Cardiac muscle cell (in vitro differentiated cells and primary cell): ENCODE data around the gene NCAPD3. TPM values are rescaled to one million over a fixed set of nuclear protein-coding genes. Genes with fewer than 3 reads are reported as not detected.
"Not testable (repeated sequence)": the region's sequence is repeated elsewhere in the genome, so short reads cannot be mapped to it uniquely, and the experiment has no call there.

Experiments
- DNase-seq, 2 donors: peaks; one replicate each; pipeline versions ENCODE4 v3.0.0 to v3.0.0-alpha.2; 2010 to 2017; ENCODE audit warnings: low read depth in 1 of 2, low spot score in 1 of 2
- H3K27ac ChIP-seq: fragments of 200-600 bp; sonication (generic); 2 replicates; pipeline ENCODE4 v1.5.1; 2016
- H3K27me3 ChIP-seq: fragments of 200-600 bp; sonication (generic); 2 replicates; pipeline ENCODE4 v1.6.0; 2016; ENCODE audit warnings: control low read depth
- H3K36me3 ChIP-seq: fragments of 200-600 bp; sonication (generic); 2 replicates; pipeline ENCODE4 v1.5.1; 2016; ENCODE audit warnings: control low read depth
- H3K4me1 ChIP-seq: fragments of 200-600 bp; sonication (generic); 2 replicates; pipeline ENCODE4 v1.8.1; 2017; ENCODE audit warnings: low read depth, mild to moderate bottlenecking, mixed run types
- H3K4me3 ChIP-seq: fragments of 200-600 bp; sonication (generic); 2 replicates; pipeline ENCODE4 v1.5.1; 2016; ENCODE audit warnings: mild to moderate bottlenecking
- H3K9me3 ChIP-seq: fragments of 200-600 bp; sonication (generic); 2 replicates; pipeline ENCODE4 v1.5.1; 2017; ENCODE audit warnings: low read depth, mild to moderate bottlenecking, control low read depth
- polyA plus RNA-seq: library from polyadenylated mRNA; unstranded; fragments of >200 nt; fragmentation: Nextera tagmentation; extraction: Ambion mirVana; gene quantifications from 2 replicates; pipeline ENCODE4 v1.2.1, GENCODE V29; 2016
- total RNA-seq: library from RNA; depleted of rRNA; stranded (reverse); fragments of >200 nt; gene quantifications from 2 replicates; pipeline ENCODE4 v1.2.3, GENCODE V29; 2016
- TF ChIP-seq, protein P1 (sequence below): IDR thresholded peaks from 2 replicates; pipeline ENCODE4 v1.5.1; 2012; ENCODE audit warnings: low read depth, mild to moderate bottlenecking, low read length

NCAPD3 gene
- total and polyA plus RNA-seq, 2 experiments from 2014 or later: 17.1 to 20.8 TPM

GRCh38 chr11:134257101-134257500 lies 33.3 kb upstream of the NCAPD3 start:
- no peak for DNase-seq
- peaks cover 4% of the 10 kb centered on the region for H3K4me1 ChIP-seq

GRCh38 chr11:134255184-134255561 lies 31.4 kb upstream of the NCAPD3 start:
- not testable (repeated sequence) for H3K4me3 ChIP-seq, H3K27me3 ChIP-seq, DNase-seq

More at GRCh38 chr11:134257101-134257500, 33.3 kb upstream of the NCAPD3 start:
- Histone ChIP-seq H3K4me3 (no peak overlapping the region), H3K36me3 (peaks cover 17% of the 10 kb centered on the region), H3K27me3 (no peaks in the 10 kb centered on the region), H3K9me3 (no peaks in the 10 kb centered on the region), H3K27ac (no peak overlapping the region)
- TF ChIP-seq, protein P1, sequence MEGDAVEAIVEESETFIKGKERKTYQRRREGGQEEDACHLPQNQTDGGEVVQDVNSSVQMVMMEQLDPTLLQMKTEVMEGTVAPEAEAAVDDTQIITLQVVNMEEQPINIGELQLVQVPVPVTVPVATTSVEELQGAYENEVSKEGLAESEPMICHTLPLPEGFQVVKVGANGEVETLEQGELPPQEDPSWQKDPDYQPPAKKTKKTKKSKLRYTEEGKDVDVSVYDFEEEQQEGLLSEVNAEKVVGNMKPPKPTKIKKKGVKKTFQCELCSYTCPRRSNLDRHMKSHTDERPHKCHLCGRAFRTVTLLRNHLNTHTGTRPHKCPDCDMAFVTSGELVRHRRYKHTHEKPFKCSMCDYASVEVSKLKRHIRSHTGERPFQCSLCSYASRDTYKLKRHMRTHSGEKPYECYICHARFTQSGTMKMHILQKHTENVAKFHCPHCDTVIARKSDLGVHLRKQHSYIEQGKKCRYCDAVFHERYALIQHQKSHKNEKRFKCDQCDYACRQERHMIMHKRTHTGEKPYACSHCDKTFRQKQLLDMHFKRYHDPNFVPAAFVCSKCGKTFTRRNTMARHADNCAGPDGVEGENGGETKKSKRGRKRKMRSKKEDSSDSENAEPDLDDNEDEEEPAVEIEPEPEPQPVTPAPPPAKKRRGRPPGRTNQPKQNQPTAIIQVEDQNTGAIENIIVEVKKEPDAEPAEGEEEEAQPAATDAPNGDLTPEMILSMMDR: no peak

GRCh38 chr11:134254433-134255183 lies 30.8 kb upstream of the NCAPD3 start:
- Histone ChIP-seq H3K9me3 (no peaks in the 10 kb centered on the region), H3K4me3 (peak overlapping the region; percentile 54), H3K4me1 (peaks cover 5% of the 10 kb centered on the region), H3K27ac (no peak overlapping the region), H3K27me3 (no peaks in the 10 kb centered on the region), H3K36me3 (peaks cover 18% of the 10 kb centered on the region)
- TF ChIP-seq, protein P1: no peak
- no peak for DNase-seq

More at GRCh38 chr11:134255184-134255561, 31.4 kb upstream of the NCAPD3 start:
- H3K4me1 ChIP-seq, H3K9me3 ChIP-seq, H3K27ac ChIP-seq: not testable (repeated sequence)
- peaks cover 21% of the 10 kb centered on the region for H3K36me3 ChIP-seq

DNA sequence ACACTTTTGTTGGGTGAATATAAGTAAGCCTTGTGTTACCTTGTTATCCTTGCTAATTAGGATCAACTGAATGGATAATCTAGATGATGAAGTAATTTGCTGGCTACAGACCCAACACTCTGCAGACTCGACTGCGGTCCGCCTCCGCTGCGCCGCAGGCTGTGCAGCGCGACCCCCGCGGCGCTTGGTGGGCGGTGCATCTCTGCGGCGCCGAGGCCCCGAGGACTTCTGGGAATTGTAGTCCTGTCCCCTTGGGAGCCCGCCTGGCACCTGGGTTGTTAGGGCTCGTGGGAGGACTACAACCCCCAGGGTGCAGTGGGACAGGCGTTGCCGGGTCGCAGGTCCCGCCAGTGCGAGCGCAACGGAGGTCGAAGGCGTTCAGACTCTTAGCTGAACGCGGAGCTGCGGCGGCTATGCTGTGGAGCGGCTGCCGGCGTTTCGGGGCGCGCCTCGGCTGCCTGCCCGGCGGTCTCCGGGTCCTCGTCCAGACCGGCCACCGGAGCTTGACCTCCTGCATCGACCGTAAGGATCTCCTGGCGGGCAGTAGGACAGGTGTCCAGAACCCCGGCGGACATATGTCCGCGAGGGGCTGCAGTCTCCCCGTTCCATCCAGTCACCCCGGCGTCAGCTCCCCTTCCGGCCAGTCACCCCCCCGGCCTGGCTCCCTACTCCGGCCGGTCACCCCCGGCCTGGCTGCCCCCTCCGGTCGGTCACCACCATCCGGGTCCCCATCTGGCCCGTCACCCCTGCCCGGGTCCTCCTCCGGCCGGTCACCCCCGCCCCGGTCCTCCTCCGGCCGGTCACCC lies 29.6 kb upstream of the NCAPD3 start, which contains the start of the genes ACAD8 and THYN1:
Gene ACAD8, plus strand, starts transcription at position 381 of the 806 bp plus-strand sequence. Its CDS starts 33 bp downstream, at position 414.
Gene THYN1, minus strand, starts transcription at position 165 of the 806 bp plus-strand sequence. CDS start 470 bp downstream, outside the sequence.
- Histone ChIP-seq H3K4me1 (peaks cover 5% of the 10 kb centered on the region), H3K4me3 (peak within 1 kb of the TSS; percentile 54), H3K36me3 (peaks cover 20% of the 10 kb centered on the region), H3K9me3 (no peaks in the 10 kb centered on the region), H3K27ac (no peak within 1 kb of the TSS), H3K27me3 (no peaks in the 10 kb centered on the region)
- peak; percentile 98 to 99 for DNase-seq
- TF ChIP-seq, protein P1: no peak

DNA sequence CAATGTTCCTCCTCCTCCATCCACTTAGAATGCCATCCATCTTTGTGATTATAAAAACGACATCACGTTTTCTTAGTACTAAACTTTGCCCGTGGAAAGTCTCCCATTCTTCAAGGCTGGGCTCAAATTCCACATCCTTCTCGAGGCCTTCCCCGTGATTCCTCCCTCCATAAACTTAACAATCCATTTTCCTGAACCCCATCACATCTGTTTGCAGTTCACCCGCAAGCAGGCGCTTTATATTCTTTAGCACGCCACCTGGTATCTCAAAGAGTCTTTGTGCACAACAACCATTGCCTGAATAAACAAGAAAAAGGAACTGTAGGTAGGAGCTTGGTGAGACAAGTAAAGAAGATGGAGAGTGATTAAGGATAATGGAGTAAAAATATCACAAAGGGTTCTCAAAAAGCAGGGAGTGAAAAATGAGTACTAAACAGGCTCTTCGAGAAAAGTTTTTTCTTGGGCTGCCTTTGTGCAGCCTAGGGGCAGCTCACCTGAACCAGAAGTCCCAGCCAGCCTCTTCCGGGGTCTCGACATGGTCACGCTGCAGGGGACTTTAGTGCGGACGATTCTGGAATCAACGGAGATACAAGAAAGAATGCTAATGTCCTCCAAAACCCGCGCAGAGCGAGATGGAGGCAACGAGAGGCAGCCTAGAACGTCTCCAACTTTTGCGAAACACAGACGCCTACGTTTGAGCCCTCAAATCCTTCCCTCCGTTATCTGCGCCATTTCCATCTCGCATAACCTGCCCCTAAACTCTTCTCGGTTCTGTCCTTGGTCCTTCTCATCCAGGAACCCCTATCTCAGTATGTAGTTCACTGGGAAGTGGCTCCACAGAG lies 28.8 kb upstream of the NCAPD3 start:
- peaks cover 25% of the 10 kb centered on the region for H3K36me3 ChIP-seq
- no peak overlapping the region for H3K27ac ChIP-seq
- peaks cover 5% of the 10 kb centered on the region for H3K4me1 ChIP-seq
- TF ChIP-seq, protein P1: no peak
- H3K27me3 ChIP-seq: no peaks in the 10 kb centered on the region
- peak overlapping the region; percentile 54 for H3K4me3 ChIP-seq
- no peaks in the 10 kb centered on the region for H3K9me3 ChIP-seq
- DNase-seq: peak; percentile 42 to 68
